ENCODE data around the gene GDF2. TPM values are rescaled to one million over a fixed set of nuclear protein-coding genes. Genes with fewer than 3 reads are reported as not detected.

Gene GDF2
- total RNA-seq, 1 donor from 2014 or later = not detected

- Mint-ChIP-seq H3K4me1 (ENCODE audit: low read depth, unreplicated experiment) (peaks cover 3% of the 10 kb centered on the region), H3K4me3 (ENCODE audit: unreplicated experiment) (no peak overlapping the region), H3K36me3 (ENCODE audit: unreplicated experiment) (no peaks in the 10 kb centered on the region), H3K27ac (ENCODE audit: unreplicated experiment) (no peak overlapping the region), H3K27me3 (ENCODE audit: unreplicated experiment) (peaks cover 13% of the 10 kb centered on the region), H3K9me3 (ENCODE audit: unreplicated experiment) (peaks cover 8% of the 10 kb centered on the region)
- no peak for TF ChIP-seq CTCF (IDR thresholded peaks at IDR 0.05; ENCODE audit: partially characterized antibody, unreplicated experiment)
- no peak for DNase-seq
Measured at GRCh38 chr10:47329855-47330254, 7.6 kb downstream of the GDF2 start.

- Mint-ChIP-seq H3K27me3 (ENCODE audit: unreplicated experiment) (peaks cover 11% of the 10 kb centered on the region), H3K27ac (ENCODE audit: unreplicated experiment) (no peak overlapping the region), H3K9me3 (ENCODE audit: unreplicated experiment) (peaks cover 8% of the 10 kb centered on the region), H3K4me3 (ENCODE audit: unreplicated experiment) (no peak overlapping the region), H3K4me1 (ENCODE audit: low read depth, unreplicated experiment) (peaks cover 3% of the 10 kb centered on the region), H3K36me3 (ENCODE audit: unreplicated experiment) (no peaks in the 10 kb centered on the region)
- DNase-seq = no peak
- TF ChIP-seq CTCF (IDR thresholded peaks at IDR 0.05; ENCODE audit: partially characterized antibody, unreplicated experiment) = no peak
Measured at GRCh38 chr10:47330366-47330765, 8.1 kb downstream of the GDF2 start.

GRCh38 chr10:47330804-47331203 lies 8.6 kb downstream of the GDF2 start:
- TF ChIP-seq CTCF (IDR thresholded peaks at IDR 0.05; ENCODE audit: partially characterized antibody, unreplicated experiment) = no peak
- no peak overlapping the region for H3K27ac Mint-ChIP-seq (ENCODE audit: unreplicated experiment)
- H3K4me3 Mint-ChIP-seq (ENCODE audit: unreplicated experiment) = no peak overlapping the region
- DNase-seq = no peak
- peaks cover 2% of the 10 kb centered on the region for H3K4me1 Mint-ChIP-seq (ENCODE audit: low read depth, unreplicated experiment)
- peaks cover 11% of the 10 kb centered on the region for H3K27me3 Mint-ChIP-seq (ENCODE audit: unreplicated experiment)
- H3K9me3 Mint-ChIP-seq (ENCODE audit: unreplicated experiment) = peaks cover 5% of the 10 kb centered on the region
- no peaks in the 10 kb centered on the region for H3K36me3 Mint-ChIP-seq (ENCODE audit: unreplicated experiment)

GRCh38 chr10:47331491-47331890 lies 9.2 kb downstream of the GDF2 start:
- H3K9me3 Mint-ChIP-seq (ENCODE audit: unreplicated experiment) = peaks cover 4% of the 10 kb centered on the region
- H3K4me3 Mint-ChIP-seq (ENCODE audit: unreplicated experiment) = no peak overlapping the region
- no peak for TF ChIP-seq CTCF (IDR thresholded peaks at IDR 0.05; ENCODE audit: partially characterized antibody, unreplicated experiment)
- no peak for DNase-seq
- no peak overlapping the region for H3K27ac Mint-ChIP-seq (ENCODE audit: unreplicated experiment)
- H3K36me3 Mint-ChIP-seq (ENCODE audit: unreplicated experiment) = no peaks in the 10 kb centered on the region
- peaks cover 13% of the 10 kb centered on the region for H3K27me3 Mint-ChIP-seq (ENCODE audit: unreplicated experiment)
- no peaks in the 10 kb centered on the region for H3K4me1 Mint-ChIP-seq (ENCODE audit: low read depth, unreplicated experiment)

GRCh38 chr10:47331954-47332353 lies 9.7 kb downstream of the GDF2 start:
- Mint-ChIP-seq H3K36me3 (ENCODE audit: unreplicated experiment) (no peaks in the 10 kb centered on the region), H3K9me3 (ENCODE audit: unreplicated experiment) (peaks cover 4% of the 10 kb centered on the region), H3K4me3 (ENCODE audit: unreplicated experiment) (no peak overlapping the region), H3K27ac (ENCODE audit: unreplicated experiment) (no peak overlapping the region), H3K27me3 (ENCODE audit: unreplicated experiment) (peaks cover 13% of the 10 kb centered on the region), H3K4me1 (ENCODE audit: low read depth, unreplicated experiment) (no peaks in the 10 kb centered on the region)
- DNase-seq = no peak
- no peak for TF ChIP-seq CTCF (IDR thresholded peaks at IDR 0.05; ENCODE audit: partially characterized antibody, unreplicated experiment)

Data from glutamatergic neuron (in vitro differentiated cells).